OCI-LY1 (cell line): Measurements from ENCODE around the gene ZNF407.

Experiments used
- H2AFZ ChIP-seq: fragments of 200-600 bp; sonication (generic), shearing (Covaris generic); 2 replicates; pipeline ENCODE4 v1.6.0; 2014; ENCODE audit warnings: antibody characterized with exemption, mild to moderate bottlenecking, low read length
- H3F3A ChIP-seq: fragments of 200-600 bp; sonication (generic), shearing (Covaris generic); 2 replicates; pipeline ENCODE4 v1.6.0; 2014; ENCODE audit warnings: mild to moderate bottlenecking, antibody characterized with exemption, low read length, moderate library complexity; ENCODE audit not compliant: insufficient read depth
- H3K27ac ChIP-seq: fragments of 200-600 bp; sonication (generic); 2 replicates; pipeline ENCODE4 v1.5.1; 2014; ENCODE audit warnings: low read length, mixed run types, mild to moderate bottlenecking, low read depth; ENCODE audit not compliant: poor library complexity, severe bottlenecking
- H3K27me3 ChIP-seq: fragments of 200-600 bp; sonication (generic); 2 replicates; pipeline ENCODE4 v1.6.0; 2014; ENCODE audit warnings: antibody characterized with exemption, mild to moderate bottlenecking, low read length, moderate library complexity; ENCODE audit not compliant: insufficient read depth
- H3K36me3 ChIP-seq: fragments of 200-600 bp; sonication (generic); 2 replicates; pipeline ENCODE4 v1.6.1; 2014; ENCODE audit warnings: mild to moderate bottlenecking, antibody characterized with exemption, low read length, moderate library complexity, mixed read lengths; ENCODE audit not compliant: insufficient read depth
- H3K4me1 ChIP-seq: fragments of 200-600 bp; sonication (generic); 2 replicates; pipeline ENCODE4 v1.5.1; 2014; ENCODE audit warnings: mild to moderate bottlenecking, low read length, moderate library complexity; ENCODE audit not compliant: insufficient read depth, severe bottlenecking
- H3K4me2 ChIP-seq: fragments of 200-600 bp; sonication (generic), shearing (Covaris generic); 2 replicates; pipeline ENCODE4 v1.6.1; 2014; ENCODE audit warnings: low read length
- H3K4me3 ChIP-seq: fragments of 200-600 bp; sonication (generic); 2 replicates; pipeline ENCODE4 v1.5.1; 2014; ENCODE audit warnings: low read length, low read depth, mild to moderate bottlenecking, mixed read lengths; ENCODE audit not compliant: poor library complexity, severe bottlenecking
- H3K79me2 ChIP-seq: fragments of 200-600 bp; shearing (Covaris generic); 2 replicates; pipeline ENCODE4 v1.6.1; 2016; ENCODE audit warnings: mixed run types, low read length, mixed read lengths; ENCODE audit not compliant: insufficient read depth
- H3K9ac ChIP-seq: fragments of 200-600 bp; sonication (generic), shearing (Covaris generic); 2 replicates; pipeline ENCODE4 v1.6.1; 2014; ENCODE audit warnings: mild to moderate bottlenecking, low read length, mixed read lengths
- H3K9me2 ChIP-seq: fragments of 200-600 bp; sonication (generic), shearing (Covaris generic); 2 replicates; pipeline ENCODE4 v1.6.1; 2014; ENCODE audit warnings: low read depth, mild to moderate bottlenecking, low read length, mixed read lengths
- H3K9me3 ChIP-seq: fragments of 200-600 bp; shearing (Covaris generic); 2 replicates; pipeline ENCODE4 v1.6.1; 2014; ENCODE audit warnings: low read length, mixed read lengths
- H4K20me1 ChIP-seq: fragments of 200-600 bp; sonication (generic), shearing (Covaris generic); 2 replicates; pipeline ENCODE4 v1.6.0; 2016; ENCODE audit warnings: mild to moderate bottlenecking, low read length; ENCODE audit not compliant: insufficient read depth
- CTCF ChIP-seq: fragments of 200-600 bp; sonication (generic), shearing (Covaris generic); IDR thresholded peaks from 2 replicates; pipeline ENCODE4 v1.5.1; 2017; ENCODE audit warnings: mild to moderate bottlenecking, antibody characterized with exemption, low read length, moderate library complexity, mixed read lengths
- EZH2 ChIP-seq: fragments of 200-600 bp; sonication (generic), shearing (Covaris generic); IDR thresholded peaks from 2 replicates; pipeline ENCODE4 v1.8.0; 2017; ENCODE audit warnings: borderline replicate concordance, mixed run types, mild to moderate bottlenecking, antibody characterized with exemption, low read length, moderate library complexity, mixed read lengths

Gene ZNF407

DNA sequence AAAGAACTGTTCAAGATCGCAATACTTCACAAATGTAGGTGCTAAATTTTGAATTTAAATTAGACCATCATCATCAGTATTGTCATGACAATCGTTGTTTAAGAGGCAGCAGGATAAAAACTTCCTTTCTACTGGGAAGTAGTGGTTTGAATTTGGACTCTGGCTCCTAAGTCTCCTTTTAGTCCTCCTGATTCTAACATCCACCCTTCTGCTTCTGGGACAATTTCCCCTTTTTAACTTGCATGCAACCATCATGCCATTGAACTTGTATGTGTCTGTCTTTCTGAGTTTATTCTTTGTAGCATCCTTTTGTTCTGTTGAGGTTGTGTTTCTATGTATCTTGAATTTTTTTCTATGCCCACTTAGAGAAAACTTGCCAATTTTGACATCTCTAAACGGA lies 361.5 kb downstream of the ZNF407 start:
- Histone ChIP-seq H3K27ac (no peak overlapping the region), H3K27me3 (no peaks in the 10 kb centered on the region), H3K9me3 (no peaks in the 10 kb centered on the region), H4K20me1 (no peaks in the 10 kb centered on the region), H3K4me2 (no peak overlapping the region), H3K9me2 (no peaks in the 10 kb centered on the region), H2AFZ (no peak overlapping the region), H3K79me2 (no peaks in the 10 kb centered on the region), H3K36me3 (no peaks in the 10 kb centered on the region), H3K9ac (no peak overlapping the region), H3K4me1 (no peaks in the 10 kb centered on the region), H3F3A (no peaks in the 10 kb centered on the region), H3K4me3 (no peak overlapping the region)
- TF ChIP-seq EZH2, result no peak
- no peak for TF ChIP-seq CTCF

- 0 out of 2 replicates have a peak, but pooled peaks cover 2% of the 10 kb centered on the region for H3K9me3 ChIP-seq
- no peak overlapping the region for H3K27ac ChIP-seq
These were observed 363.9 kb downstream of the ZNF407 start for GRCh38 chr18:74961596-74961995.

DNA sequence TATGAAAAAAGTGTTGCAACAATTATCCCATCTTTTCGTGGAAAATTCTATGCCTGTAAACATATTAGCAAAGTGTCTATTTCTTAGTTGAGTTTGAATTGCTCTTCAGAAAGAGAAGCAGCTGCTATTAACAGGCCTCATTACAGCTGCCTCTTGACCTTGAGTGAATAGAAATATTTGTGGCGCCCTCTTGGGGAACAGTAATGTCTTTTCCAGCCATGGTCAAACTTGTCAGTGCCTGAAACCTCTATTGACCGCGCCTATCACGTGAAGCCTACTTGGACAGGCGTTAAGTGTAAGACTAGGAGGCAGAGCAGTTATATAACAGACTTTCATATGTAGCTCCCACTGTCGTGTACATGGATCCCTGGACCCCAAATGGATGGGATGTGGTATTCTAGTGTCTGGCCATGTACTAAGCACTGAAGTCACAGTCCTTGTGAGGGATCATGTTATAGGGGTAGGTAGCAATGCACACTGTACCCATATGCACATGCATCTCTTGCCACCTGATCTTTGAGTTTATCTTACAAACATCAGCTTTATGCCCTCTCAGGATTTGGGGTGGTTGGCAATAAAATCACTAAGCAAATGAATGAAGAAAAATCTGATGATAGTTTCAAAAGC lies 366.3 kb downstream of the ZNF407 start:
- Histone ChIP-seq H3K4me3 (no peak overlapping the region), H3K27me3 (no peaks in the 10 kb centered on the region), H3K4me2 (no peak overlapping the region), H3K9me3 (0 out of 2 replicates have a peak, but pooled peaks cover 2% of the 10 kb centered on the region), H3K79me2 (no peaks in the 10 kb centered on the region), H3K36me3 (no peaks in the 10 kb centered on the region), H3K9ac (no peak overlapping the region), H3F3A (no peaks in the 10 kb centered on the region), H4K20me1 (no peaks in the 10 kb centered on the region), H3K9me2 (no peaks in the 10 kb centered on the region), H3K4me1 (no peaks in the 10 kb centered on the region), H2AFZ (no peak overlapping the region), H3K27ac (no peak overlapping the region)
- TF ChIP-seq EZH2 (no peak), CTCF (peak; percentile 64)

More at GRCh38 chr18:74961596-74961995, 363.9 kb downstream of the ZNF407 start:
- Histone ChIP-seq H3K4me1 (no peaks in the 10 kb centered on the region), H4K20me1 (no peaks in the 10 kb centered on the region), H3K4me3 (no peak overlapping the region), H3K79me2 (no peaks in the 10 kb centered on the region), H3K36me3 (no peaks in the 10 kb centered on the region), H3K4me2 (no peak overlapping the region), H3K27me3 (no peaks in the 10 kb centered on the region), H3K9ac (no peak overlapping the region), H3F3A (no peaks in the 10 kb centered on the region), H2AFZ (no peak overlapping the region), H3K9me2 (no peaks in the 10 kb centered on the region)
- TF ChIP-seq CTCF (no peak), EZH2 (no peak)
